H9 (cell line): Measurements from ENCODE around the gene VEGFC. TPM values are rescaled to one million over a fixed set of nuclear protein-coding genes. Genes with fewer than 3 reads are reported as not detected.

Experiments used
- DNase-seq: peaks from one replicate; pipeline ENCODE4 v3.0.0-alpha.2; 2017
- H2AFZ ChIP-seq: one replicate; pipeline ENCODE4 v1.6.1; 2013; ENCODE audit warnings: mild to moderate bottlenecking, low read length, control low read depth, moderate library complexity
- H2AK5ac ChIP-seq: 2 replicates; pipeline ENCODE4 v1.6.1; 2013; ENCODE audit warnings: low read length, control low read depth, mixed read lengths; ENCODE audit not compliant: insufficient read length
- H2BK120ac ChIP-seq: one replicate; pipeline ENCODE4 v1.6.1; 2013; ENCODE audit warnings: low read depth, mild to moderate bottlenecking, low read length, control low read depth, inconsistent platforms; ENCODE audit not compliant: poor library complexity, severe bottlenecking
- H2BK12ac ChIP-seq: 2 replicates; pipeline ENCODE4 v1.6.1; 2013; ENCODE audit warnings: low read length, control low read depth, mixed read lengths, low read depth; ENCODE audit not compliant: insufficient read length
- H2BK15ac ChIP-seq: 2 replicates; pipeline ENCODE4 v1.6.1; 2013; ENCODE audit warnings: low read depth, low read length, control low read depth
- H2BK20ac ChIP-seq: one replicate; pipeline ENCODE4 v1.6.1; 2013; ENCODE audit warnings: low read depth, mild to moderate bottlenecking, low read length, control low read depth, inconsistent platforms; ENCODE audit not compliant: poor library complexity, severe bottlenecking
- H2BK5ac ChIP-seq: 2 replicates; pipeline ENCODE4 v1.6.1; 2013; ENCODE audit warnings: low read length, control low read depth, mixed read lengths; ENCODE audit not compliant: insufficient read length
- H3K14ac ChIP-seq: 2 replicates; pipeline ENCODE4 v1.6.1; 2013; ENCODE audit warnings: low read length, control low read depth; ENCODE audit not compliant: insufficient read depth
- H3K18ac ChIP-seq: 2 replicates; pipeline ENCODE4 v1.6.1; 2013; ENCODE audit warnings: low read depth, mild to moderate bottlenecking, mixed read lengths, low read length, control low read depth; ENCODE audit not compliant: insufficient read length
- H3K23ac ChIP-seq: 2 replicates; pipeline ENCODE4 v1.6.1; 2013; ENCODE audit warnings: low read length, control low read depth, mixed read lengths, low read depth; ENCODE audit not compliant: insufficient read length
- H3K23me2 ChIP-seq: 2 replicates; pipeline ENCODE4 v1.6.1; 2013; ENCODE audit warnings: low read depth, mild to moderate bottlenecking, mixed read lengths, low read length, control low read depth; ENCODE audit not compliant: insufficient read length, poor library complexity, severe bottlenecking
- H3K27ac ChIP-seq: 2 replicates; pipeline ENCODE4 v1.5.1; 2013; ENCODE audit warnings: low read length, control low read depth, mixed read lengths, low read depth; ENCODE audit not compliant: insufficient read length
- H3K27me3 ChIP-seq: 2 replicates; pipeline ENCODE4 v1.6.1; 2013; ENCODE audit warnings: low read length, control low read depth, inconsistent platforms; ENCODE audit not compliant: insufficient read depth
- H3K4ac ChIP-seq: 2 replicates; pipeline ENCODE4 v1.6.1; 2013; ENCODE audit warnings: low read depth, mild to moderate bottlenecking, control low read depth, inconsistent platforms, low read length, moderate library complexity
- H3K4me1 ChIP-seq: 2 replicates; pipeline ENCODE4 v1.6.1; 2013; ENCODE audit warnings: low read length, control low read depth, inconsistent platforms; ENCODE audit not compliant: insufficient read depth
- H3K4me2 ChIP-seq: 2 replicates; pipeline ENCODE4 v1.6.1; 2013; ENCODE audit warnings: low read length, control low read depth, mixed read lengths; ENCODE audit not compliant: insufficient read length, insufficient read depth
- H3K56ac ChIP-seq: 2 replicates; pipeline ENCODE4 v1.6.1; 2013; ENCODE audit warnings: low read depth, mild to moderate bottlenecking, mixed read lengths, low read length, control low read depth; ENCODE audit not compliant: insufficient read length
- H3K79me1 ChIP-seq: 2 replicates; pipeline ENCODE4 v1.6.1; 2013; ENCODE audit warnings: low read depth, mild to moderate bottlenecking, moderate library complexity, low read length, control low read depth, inconsistent platforms; ENCODE audit not compliant: insufficient read depth, poor library complexity, severe bottlenecking
- H3K79me2 ChIP-seq: 2 replicates; pipeline ENCODE4 v1.6.1; 2013; ENCODE audit warnings: low read length, control low read depth, inconsistent platforms; ENCODE audit not compliant: insufficient read depth
- H3K9ac ChIP-seq: 2 replicates; pipeline ENCODE4 v1.6.1; 2013; ENCODE audit warnings: low read length, control low read depth, mixed read lengths; ENCODE audit not compliant: insufficient read length; ENCODE audit errors: extremely low read depth
- H3K9me3 ChIP-seq: one replicate; pipeline ENCODE4 v1.6.1; 2013; ENCODE audit warnings: low read depth, low read length, inconsistent platforms; ENCODE audit not compliant: control insufficient read depth
- H3T11ph ChIP-seq: one replicate; pipeline ENCODE4 v1.6.1; 2013; ENCODE audit warnings: mild to moderate bottlenecking, low read length, control low read depth, inconsistent platforms
- H4K20me1 ChIP-seq: one replicate; pipeline ENCODE4 v1.6.1; 2013; ENCODE audit not compliant: control insufficient read depth, insufficient read length, insufficient read depth
- H4K5ac ChIP-seq: 2 replicates; pipeline ENCODE4 v1.6.1; 2013; ENCODE audit warnings: low read depth, mild to moderate bottlenecking, mixed read lengths, low read length, control low read depth; ENCODE audit not compliant: insufficient read length
- H4K8ac ChIP-seq: replicated peaks from 2 replicates; pipeline ENCODE4 v1.6.1; 2013; ENCODE audit warnings: low read length, control low read depth, mixed read lengths, low read depth; ENCODE audit not compliant: insufficient read length
- H4K91ac ChIP-seq: 2 replicates; pipeline ENCODE4 v1.6.1; 2013; ENCODE audit warnings: low read depth, mild to moderate bottlenecking, moderate library complexity, mixed read lengths, low read length, control low read depth; ENCODE audit not compliant: insufficient read length
- H3K27ac Mint-ChIP-seq, 3 experiments: 2 replicates in 2 of 3; 3 replicates in 1 of 3; pipeline ENCODE4 v1.8.0; 2020 to 2021; ENCODE audit warnings: mixed read lengths in 3 of 3, mild to moderate bottlenecking in 1 of 3, moderate library complexity in 1 of 3
- H3K27me3 Mint-ChIP-seq: 2 replicates; pipeline ENCODE4 v1.8.0; 2021; ENCODE audit warnings: low read depth, mild to moderate bottlenecking, moderate library complexity, mixed read lengths
- H3K36me3 Mint-ChIP-seq, 3 experiments: 2 replicates in 2 of 3; 3 replicates in 1 of 3; pipeline ENCODE4 v1.8.0; 2020 to 2021; ENCODE audit warnings: low read depth in 3 of 3, mixed read lengths in 3 of 3; ENCODE audit not compliant: insufficient read depth in 1 of 3
- H3K4me1 Mint-ChIP-seq, 2 experiments: 2 replicates each; pipeline ENCODE4 v1.8.0; 2020; ENCODE audit warnings: mixed read lengths in 2 of 2
- H3K4me3 Mint-ChIP-seq, 2 experiments: 2 replicates in 1 of 2; 3 replicates in 1 of 2; pipeline ENCODE4 v1.8.0; 2020 to 2021; ENCODE audit warnings: mild to moderate bottlenecking in 2 of 2, mixed read lengths in 2 of 2, moderate library complexity in 1 of 2
- H3K9me3 Mint-ChIP-seq, 2 experiments: 2 replicates in 1 of 2; 3 replicates in 1 of 2; pipeline ENCODE4 v1.8.0; 2020; ENCODE audit warnings: mild to moderate bottlenecking in 2 of 2, mixed read lengths in 2 of 2, moderate library complexity in 1 of 2
- WGBS: extraction: QIAGEN DNeasy Blood & Tissue Kit; methylation state at CpG from one replicate; pipeline ENCODE4 v1.1.7; 2013; ENCODE audit warnings: missing lambda C conversion rate, low lambda C conversion rate, mixed read lengths; ENCODE audit not compliant: insufficient read length; ENCODE audit errors: extremely low coverage; 5-methylcytosine and 5-hydroxymethylcytosine counted together
- total RNA-seq: library from RNA; stranded (reverse); gene quantifications from 2 replicates; pipeline ENCODE4 v1.2.1, GENCODE V29; 2021
- TF ChIP-seq, protein P1 (sequence below): fragments of 200-600 bp; sonication (generic); conservative IDR thresholded peaks from 3 replicates; pipeline ENCODE4 v1.8.0; 2021; ENCODE audit warnings: antibody characterized with exemption, mild to moderate bottlenecking

Gene VEGFC
- total RNA-seq, 1 experiment from 2014 or later, result 0.46 TPM

DNA sequence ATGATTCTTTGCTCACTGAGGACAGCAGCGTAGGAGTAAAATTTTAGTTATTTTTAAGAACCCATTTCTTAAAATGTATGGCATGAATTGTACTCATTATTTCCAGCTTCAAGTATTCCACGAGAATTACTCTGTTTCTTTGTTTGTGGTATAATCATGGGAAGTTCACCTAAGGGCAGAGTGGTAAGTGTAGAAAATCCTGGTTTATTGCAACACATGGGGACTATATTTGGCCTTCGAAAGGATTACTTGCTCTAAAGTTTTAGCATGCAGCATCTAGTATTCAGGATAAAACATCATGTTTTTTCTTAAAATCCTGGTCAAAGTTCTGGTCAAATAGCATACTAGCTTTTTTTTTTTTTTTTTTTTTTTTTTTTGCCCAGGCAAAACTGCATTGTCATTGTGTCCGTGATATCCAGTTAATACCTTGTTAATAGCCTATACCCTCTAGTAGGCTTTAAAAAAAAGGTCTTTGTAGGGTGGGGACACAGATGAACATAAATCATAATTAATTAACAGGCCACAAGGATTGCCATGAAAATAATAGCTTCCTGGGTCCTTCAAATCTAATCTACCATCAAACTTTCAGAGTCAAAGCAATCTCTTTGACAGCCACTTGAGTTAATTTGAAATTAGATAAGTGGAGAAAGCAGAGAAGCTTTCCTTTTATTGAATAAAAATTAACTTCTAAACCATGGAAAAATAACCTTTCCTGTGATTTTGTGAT, 44.6 kb upstream of the VEGFC start:
- Histone ChIP-seq H4K5ac (no peak overlapping the region), H3K27ac (no peak overlapping the region), H3K23ac (no peak overlapping the region), H2BK20ac (no peak overlapping the region), H2BK5ac (no peak overlapping the region), H2BK120ac (no peak overlapping the region), H4K20me1 (no peaks in the 10 kb centered on the region), H3K9me3 (no peaks in the 10 kb centered on the region), H2AK5ac (no peak overlapping the region), H3K9ac (no peak overlapping the region), H4K8ac (no peak overlapping the region), H3K4ac (no peak overlapping the region), H2AFZ (no peak overlapping the region), H3K23me2 (no peaks in the 10 kb centered on the region), H3K79me1 (no peaks in the 10 kb centered on the region), H3K79me2 (no peaks in the 10 kb centered on the region), H4K91ac (no peak overlapping the region), H3K18ac (no peak overlapping the region), H3T11ph (no peak overlapping the region), H2BK12ac (no peak overlapping the region), H3K27me3 (no peaks in the 10 kb centered on the region), H3K56ac (no peak overlapping the region), H3K4me2 (no peak overlapping the region), H3K4me1 (no peaks in the 10 kb centered on the region), H3K14ac (no peak overlapping the region), H2BK15ac (no peak overlapping the region)
- H3K27me3 Mint-ChIP-seq, result no peaks in the 10 kb centered on the region
- DNase-seq, result no peak
- no CpG with 5 or more reads among the region's 4 CpGs for WGBS
- H3K9me3 Mint-ChIP-seq, result no peaks in the 10 kb centered on the region
- H3K4me1 Mint-ChIP-seq, result peaks cover 0 to 4% of the 10 kb centered on the region in 2 experiments; a peak in 1 of 4 replicates
- no peak overlapping the region for H3K4me3 Mint-ChIP-seq
- H3K27ac Mint-ChIP-seq, result no peak overlapping the region
- H3K36me3 Mint-ChIP-seq, result no peaks in the 10 kb centered on the region
- TF ChIP-seq, protein P1, sequence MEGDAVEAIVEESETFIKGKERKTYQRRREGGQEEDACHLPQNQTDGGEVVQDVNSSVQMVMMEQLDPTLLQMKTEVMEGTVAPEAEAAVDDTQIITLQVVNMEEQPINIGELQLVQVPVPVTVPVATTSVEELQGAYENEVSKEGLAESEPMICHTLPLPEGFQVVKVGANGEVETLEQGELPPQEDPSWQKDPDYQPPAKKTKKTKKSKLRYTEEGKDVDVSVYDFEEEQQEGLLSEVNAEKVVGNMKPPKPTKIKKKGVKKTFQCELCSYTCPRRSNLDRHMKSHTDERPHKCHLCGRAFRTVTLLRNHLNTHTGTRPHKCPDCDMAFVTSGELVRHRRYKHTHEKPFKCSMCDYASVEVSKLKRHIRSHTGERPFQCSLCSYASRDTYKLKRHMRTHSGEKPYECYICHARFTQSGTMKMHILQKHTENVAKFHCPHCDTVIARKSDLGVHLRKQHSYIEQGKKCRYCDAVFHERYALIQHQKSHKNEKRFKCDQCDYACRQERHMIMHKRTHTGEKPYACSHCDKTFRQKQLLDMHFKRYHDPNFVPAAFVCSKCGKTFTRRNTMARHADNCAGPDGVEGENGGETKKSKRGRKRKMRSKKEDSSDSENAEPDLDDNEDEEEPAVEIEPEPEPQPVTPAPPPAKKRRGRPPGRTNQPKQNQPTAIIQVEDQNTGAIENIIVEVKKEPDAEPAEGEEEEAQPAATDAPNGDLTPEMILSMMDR, result no peak
